WTC11 (cell line): Measurements from ENCODE around the gene THRSP. TPM values are rescaled to one million over a fixed set of nuclear protein-coding genes. Genes with fewer than 3 reads are reported as not detected.

Experiments used
- ATAC-seq: fragments of 200-7000 bp; cut with Tn5 transposase; 2 replicates; pipeline ENCODE4 v1.10.0; 2021; ENCODE audit warnings: mild to moderate bottlenecking, moderate library complexity
- CTCF ChIA-PET: fragments of 300-600 bp; sonication (Branson Sonifier 250); formaldehyde crosslinking; loops from one replicate; lab custom pipeline; 2021; ENCODE audit warnings: antibody characterized with exemption; lab: Charles Lee
- POLR2A ChIA-PET: fragments of 350-600 bp; sonication (Branson Sonifier 250); formaldehyde crosslinking; loops from one replicate; lab custom pipeline; 2021; ENCODE audit warnings: antibody characterized with exemption; lab: Charles Lee
- DNase-seq: peaks from one replicate; pipeline ENCODE4 v3.0.0; 2021; ENCODE audit warnings: low spot score
- H3K27ac Mint-ChIP-seq: 2 replicates; pipeline ENCODE4 v1.8.0; 2021; ENCODE audit warnings: mixed read lengths
- H3K27me3 Mint-ChIP-seq: 2 replicates; pipeline ENCODE4 v1.8.0; 2021; ENCODE audit warnings: low read depth, mild to moderate bottlenecking, moderate library complexity, mixed read lengths
- H3K36me3 Mint-ChIP-seq: 2 replicates; pipeline ENCODE4 v1.8.0; 2021; ENCODE audit warnings: mixed read lengths
- H3K4me1 Mint-ChIP-seq: 2 replicates; pipeline ENCODE4 v1.8.0; 2022; ENCODE audit warnings: mixed read lengths
- H3K4me3 Mint-ChIP-seq: 2 replicates; pipeline ENCODE4 v1.8.0; 2021; ENCODE audit warnings: mild to moderate bottlenecking, moderate library complexity, mixed read lengths
- H3K9me3 Mint-ChIP-seq: 2 replicates; pipeline ENCODE4 v1.8.0; 2021; ENCODE audit warnings: mixed read lengths
- ATF1 ChIP-seq: sonication (generic); formaldehyde crosslinking; IDR thresholded peaks from 2 replicates; pipeline ENCODE4 v1.8.1; 2023; ENCODE audit warnings: mild to moderate bottlenecking, moderate library complexity, missing genetic modification reagents
- ATF6 ChIP-seq: sonication (generic); formaldehyde crosslinking; IDR thresholded peaks from 2 replicates; pipeline ENCODE4 v1.8.1; 2023; ENCODE audit warnings: mild to moderate bottlenecking, missing genetic modification reagents
- CBFB ChIP-seq: sonication (generic); formaldehyde crosslinking; IDR thresholded peaks from 2 replicates; pipeline ENCODE4 v1.8.1; 2022; ENCODE audit warnings: mild to moderate bottlenecking, low read depth, missing genetic modification reagents
- CREB1 ChIP-seq: sonication (generic); formaldehyde crosslinking; IDR thresholded peaks from 2 replicates; pipeline ENCODE4 v1.8.0; 2023; ENCODE audit warnings: mild to moderate bottlenecking, missing genetic modification reagents
- ETV6 ChIP-seq: sonication (generic); formaldehyde crosslinking; IDR thresholded peaks from 2 replicates; pipeline ENCODE4 v1.8.1; 2022; ENCODE audit warnings: mild to moderate bottlenecking, missing genetic modification reagents
- FOXP1 ChIP-seq: sonication (generic); formaldehyde crosslinking; IDR thresholded peaks from 2 replicates; pipeline ENCODE4 v1.8.0; 2022; ENCODE audit warnings: missing genetic modification reagents, mild to moderate bottlenecking, moderate library complexity, borderline replicate concordance
- GABPB1 ChIP-seq: sonication (generic); formaldehyde crosslinking; IDR thresholded peaks from 2 replicates; pipeline ENCODE4 v1.8.1; 2023; ENCODE audit warnings: mild to moderate bottlenecking, missing genetic modification reagents
- HMGXB4 ChIP-seq: sonication (generic); formaldehyde crosslinking; IDR thresholded peaks from 2 replicates; pipeline ENCODE4 v1.8.1; 2023; ENCODE audit warnings: mild to moderate bottlenecking, moderate library complexity, missing genetic modification reagents
- MAX ChIP-seq: sonication (generic); formaldehyde crosslinking; IDR thresholded peaks from 2 replicates; pipeline ENCODE4 v1.8.0; 2022; ENCODE audit warnings: mild to moderate bottlenecking, missing genetic modification reagents
- MLX ChIP-seq: sonication (generic); formaldehyde crosslinking; IDR thresholded peaks from 2 replicates; pipeline ENCODE4 v1.8.1; 2023; ENCODE audit warnings: mild to moderate bottlenecking, missing genetic modification reagents, moderate library complexity
- MXD4 ChIP-seq: fragments of 250-450 bp; sonication (Bioruptor Pico); IDR thresholded peaks from 2 replicates; pipeline ENCODE4 v1.8.0; 2021; ENCODE audit warnings: mild to moderate bottlenecking, moderate library complexity, borderline replicate concordance
- MYBL2 ChIP-seq: sonication (generic); formaldehyde crosslinking; IDR thresholded peaks from 2 replicates; pipeline ENCODE4 v1.8.1; 2023; ENCODE audit warnings: mild to moderate bottlenecking, moderate library complexity, missing genetic modification reagents
- NFE2L1 ChIP-seq: sonication (generic); formaldehyde crosslinking; IDR thresholded peaks from 2 replicates; pipeline ENCODE4 v1.8.1; 2023; ENCODE audit warnings: missing genetic modification reagents
- NR1H2 ChIP-seq: sonication (generic); formaldehyde crosslinking; IDR thresholded peaks from 2 replicates; pipeline ENCODE4 v1.9.0; 2021; ENCODE audit warnings: mild to moderate bottlenecking, moderate library complexity, missing genetic modification reagents
- NR3C1 ChIP-seq: sonication (generic); formaldehyde crosslinking; conservative IDR thresholded peaks from 2 replicates; pipeline ENCODE4 v1.8.1; 2023; ENCODE audit warnings: low read depth, mild to moderate bottlenecking, missing genetic modification reagents
- OVOL2 ChIP-seq: fragments of 250-450 bp; sonication (Bioruptor Pico); IDR thresholded peaks from 2 replicates; pipeline ENCODE4 v1.9.0; 2021; ENCODE audit warnings: mild to moderate bottlenecking, borderline replicate concordance
- PREB ChIP-seq: sonication (generic); formaldehyde crosslinking; IDR thresholded peaks from 2 replicates; pipeline ENCODE4 v1.8.1; 2022; ENCODE audit warnings: mild to moderate bottlenecking, missing genetic modification reagents, moderate library complexity, borderline replicate concordance
- SMAD3 ChIP-seq: sonication (generic); formaldehyde crosslinking; IDR thresholded peaks from 2 replicates; pipeline ENCODE4 v1.8.0; 2022; ENCODE audit warnings: missing genetic modification reagents, mild to moderate bottlenecking, borderline replicate concordance
- SMAD4 ChIP-seq: sonication (generic); formaldehyde crosslinking; IDR thresholded peaks from 2 replicates; pipeline ENCODE4 v1.8.0; 2022; ENCODE audit warnings: mild to moderate bottlenecking, missing genetic modification reagents
- SP1 ChIP-seq: sonication (generic); formaldehyde crosslinking; conservative IDR thresholded peaks from 2 replicates; pipeline ENCODE4 v1.8.1; 2022; ENCODE audit warnings: missing genetic modification reagents
- TCF7 ChIP-seq: sonication (generic); formaldehyde crosslinking; IDR thresholded peaks from 2 replicates; pipeline ENCODE4 v1.8.0; 2022; ENCODE audit warnings: mild to moderate bottlenecking, low read depth, missing genetic modification reagents, moderate library complexity
- TEAD1 ChIP-seq: sonication (generic); formaldehyde crosslinking; IDR thresholded peaks from 2 replicates; pipeline ENCODE4 v1.8.0; 2022; ENCODE audit warnings: mild to moderate bottlenecking, missing genetic modification reagents
- TEAD4 ChIP-seq: sonication (generic); formaldehyde crosslinking; IDR thresholded peaks from 2 replicates; pipeline ENCODE4 v1.8.0; 2022; ENCODE audit warnings: mild to moderate bottlenecking, missing genetic modification reagents
- USF1 ChIP-seq: sonication (generic); formaldehyde crosslinking; IDR thresholded peaks from 2 replicates; pipeline ENCODE4 v1.8.0; 2022; ENCODE audit warnings: mild to moderate bottlenecking, missing genetic modification reagents
- USF2 ChIP-seq: sonication (generic); formaldehyde crosslinking; IDR thresholded peaks from 2 replicates; pipeline ENCODE4 v1.8.1; 2023; ENCODE audit warnings: mild to moderate bottlenecking, missing genetic modification reagents, moderate library complexity
- ZNF219 ChIP-seq: sonication (generic); formaldehyde crosslinking; IDR thresholded peaks from 2 replicates; pipeline ENCODE4 v1.8.0; 2023; ENCODE audit warnings: missing genetic modification reagents, mild to moderate bottlenecking, borderline replicate concordance
- ZNF232 ChIP-seq: sonication (generic); formaldehyde crosslinking; IDR thresholded peaks from 2 replicates; pipeline ENCODE4 v1.8.0; 2022; ENCODE audit warnings: mild to moderate bottlenecking, missing genetic modification reagents
- ZNF317 ChIP-seq: sonication (generic); formaldehyde crosslinking; IDR thresholded peaks from 2 replicates; pipeline ENCODE4 v1.8.1; 2023; ENCODE audit warnings: low read depth, mild to moderate bottlenecking, moderate library complexity, missing genetic modification reagents, borderline replicate concordance
- total RNA-seq: library from RNA; stranded (reverse); gene quantifications from 3 replicates; pipeline ENCODE4 v1.2.3, GENCODE V29; 2021

THRSP gene
- total RNA-seq, 1 experiment from 2014 or later, result not detected

GRCh38 chr11:78079232-78080083 is 15.8 kb downstream of the THRSP start, which contains the start of gene NDUFC2:
TSS of gene NDUFC2 (minus strand) at chr11:78079862. CDS start at chr11:78079744, 118 bp downstream.
- H3K27ac Mint-ChIP-seq, result peak within 1 kb of the TSS; percentile 92
- ChIA-PET POLR2A (interaction anchor here (0.6 kb wide), 1 partner anchor 85 kb away, joined by 3 read pairs; the partner anchor contains the start of gene INTS4), CTCF (interaction anchor here (0.8 to 2.1 kb wide), 6 partner anchors 33 to 485 kb away, joined by 3 to 7 read pairs (median 6); partner anchors contain the start of gene INTS4)
- peaks cover 17% of the 10 kb centered on the region for H3K4me1 Mint-ChIP-seq
- no peaks in the 10 kb centered on the region for H3K9me3 Mint-ChIP-seq
- H3K36me3 Mint-ChIP-seq, result no peaks in the 10 kb centered on the region; the same call in 1 of the 2 replicates
- peaks cover 8% of the 10 kb centered on the region for H3K27me3 Mint-ChIP-seq
- DNase-seq (peak; percentile 69), ATAC-seq (peak; percentile 86)
- H3K4me3 Mint-ChIP-seq, result peak within 1 kb of the TSS; percentile 91
- TF ChIP-seq NR3C1 (CRISPR knock-in tag), result no peak
- peak; percentile 87 for TF ChIP-seq TEAD1 (CRISPR knock-in tag)
- no peak for TF ChIP-seq MXD4
- TF ChIP-seq HMGXB4 (CRISPR knock-in tag), result peak; percentile 96
- TF ChIP-seq ZNF317 (CRISPR knock-in tag), result 0 out of 2 replicates have a peak, but pooled peaks have one; percentile 32
- peak; percentile 76 for TF ChIP-seq MAX (CRISPR knock-in tag)
- no peak for TF ChIP-seq CBFB (CRISPR knock-in tag)
- TF ChIP-seq USF1, result peak; percentile 62; the same call in 1 of the 2 replicates
- no peak for TF ChIP-seq SMAD4
- TF ChIP-seq FOXP1 (CRISPR knock-in tag), result peak; percentile 91
- TF ChIP-seq SP1 (CRISPR knock-in tag), result peak; percentile 82
- 0 out of 2 replicates have a peak, but pooled peaks have one; percentile 62 for TF ChIP-seq ATF1 (CRISPR knock-in tag)
- TF ChIP-seq USF2 (CRISPR knock-in tag), result no peak
- TF ChIP-seq NFE2L1, result peak; percentile 82; the same call in 1 of the 2 replicates
- peak; percentile 32; the same call in 1 of the 2 replicates for TF ChIP-seq ZNF219
- TF ChIP-seq SMAD3 (CRISPR knock-in tag), result peak; percentile 55; the same call in 1 of the 2 replicates
- no peak for TF ChIP-seq ZNF232
- TF ChIP-seq MYBL2 (CRISPR knock-in tag), result peak; percentile 92; the same call in 1 of the 2 replicates
- peak; percentile 71; the same call in 1 of the 2 replicates for TF ChIP-seq ETV6 (CRISPR knock-in tag)
- no peak for TF ChIP-seq OVOL2 (CRISPR knock-in tag)
- peak; percentile 10; the same call in 1 of the 2 replicates for TF ChIP-seq TEAD4 (CRISPR knock-in tag)
- TF ChIP-seq GABPB1 (CRISPR knock-in tag), result peak; percentile 81
- 0 out of 2 replicates have a peak, but pooled peaks have one; percentile 26 for TF ChIP-seq NR1H2 (CRISPR knock-in tag)
- 0 out of 2 replicates have a peak, but pooled peaks have one; percentile 18 for TF ChIP-seq ATF6 (CRISPR knock-in tag)
- TF ChIP-seq PREB (CRISPR knock-in tag), result peak; percentile 84; the same call in 1 of the 2 replicates
- 0 out of 2 replicates have a peak, but pooled peaks have one; percentile 49 for TF ChIP-seq TCF7
- TF ChIP-seq MLX (CRISPR knock-in tag), result 0 out of 2 replicates have a peak, but pooled peaks have one; percentile 62
- peak; percentile 34; the same call in 1 of the 2 replicates for TF ChIP-seq CREB1 (CRISPR knock-in tag)
